ENCODE results near the gene FAM98C. TPM values are rescaled to one million over a fixed set of nuclear protein-coding genes. Genes with fewer than 3 reads are reported as not detected.
A peak's percentile ranks its signal among the peaks of the same experiment; 100 is the strongest.

FAM98C gene
- total RNA-seq, 1 experiment from 2014 or later = 18.8 TPM

DNA sequence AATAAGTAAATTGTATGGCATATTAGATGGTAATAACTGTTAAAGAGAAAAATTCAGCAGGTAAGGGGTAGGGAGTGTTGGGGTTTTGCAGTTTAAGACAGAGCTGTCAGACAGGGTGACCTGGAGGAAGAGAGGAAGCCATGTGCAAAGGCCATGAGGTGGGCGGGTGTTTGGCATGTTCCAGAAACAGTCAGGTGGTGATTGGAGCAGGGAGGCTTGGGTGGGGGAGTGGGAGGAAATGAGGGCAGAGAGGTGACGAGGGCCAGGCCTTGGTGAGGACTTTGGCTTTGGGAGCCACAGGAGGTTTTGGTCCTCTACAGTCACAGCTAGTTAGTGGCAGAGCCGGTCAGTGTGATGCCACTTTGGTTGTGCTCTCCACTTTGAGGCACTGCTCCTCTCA lies 50.7 kb downstream of the FAM98C start:
- TF ChIP-seq, protein P1, sequence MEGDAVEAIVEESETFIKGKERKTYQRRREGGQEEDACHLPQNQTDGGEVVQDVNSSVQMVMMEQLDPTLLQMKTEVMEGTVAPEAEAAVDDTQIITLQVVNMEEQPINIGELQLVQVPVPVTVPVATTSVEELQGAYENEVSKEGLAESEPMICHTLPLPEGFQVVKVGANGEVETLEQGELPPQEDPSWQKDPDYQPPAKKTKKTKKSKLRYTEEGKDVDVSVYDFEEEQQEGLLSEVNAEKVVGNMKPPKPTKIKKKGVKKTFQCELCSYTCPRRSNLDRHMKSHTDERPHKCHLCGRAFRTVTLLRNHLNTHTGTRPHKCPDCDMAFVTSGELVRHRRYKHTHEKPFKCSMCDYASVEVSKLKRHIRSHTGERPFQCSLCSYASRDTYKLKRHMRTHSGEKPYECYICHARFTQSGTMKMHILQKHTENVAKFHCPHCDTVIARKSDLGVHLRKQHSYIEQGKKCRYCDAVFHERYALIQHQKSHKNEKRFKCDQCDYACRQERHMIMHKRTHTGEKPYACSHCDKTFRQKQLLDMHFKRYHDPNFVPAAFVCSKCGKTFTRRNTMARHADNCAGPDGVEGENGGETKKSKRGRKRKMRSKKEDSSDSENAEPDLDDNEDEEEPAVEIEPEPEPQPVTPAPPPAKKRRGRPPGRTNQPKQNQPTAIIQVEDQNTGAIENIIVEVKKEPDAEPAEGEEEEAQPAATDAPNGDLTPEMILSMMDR (IDR thresholded peaks at IDR 0.05; ENCODE audit: unreplicated experiment) = no peak
- peaks cover 35% of the 10 kb centered on the region for H3K27me3 Mint-ChIP-seq (ENCODE audit: insufficient read depth, unreplicated experiment)
- no peaks in the 10 kb centered on the region for H3K4me1 Mint-ChIP-seq (ENCODE audit: insufficient read depth, unreplicated experiment)
- peaks cover 6% of the 10 kb centered on the region for H3K9me3 Mint-ChIP-seq (ENCODE audit: unreplicated experiment)
- intact Hi-C loops (cut with micrococcal nuclease) = no loop called here
- H3K36me3 Mint-ChIP-seq (ENCODE audit: insufficient read depth, unreplicated experiment) = no peaks in the 10 kb centered on the region
- ChIA-PET CTCF (interaction anchor here (0.6 to 0.7 kb wide), 2 partner anchors 333 to 657 kb away, joined by 3 to 4 read pairs; no protein-coding TSS in a partner anchor), POLR2A (interaction anchor here (0.5 to 1.1 kb wide), 2 partner anchors 17 to 31 kb away, joined by 3 read pairs; no protein-coding TSS in a partner anchor)
- no peak overlapping the region for H3K27ac Mint-ChIP-seq (ENCODE audit: low read depth, unreplicated experiment)
- H3K4me3 Mint-ChIP-seq (ENCODE audit: unreplicated experiment) = no peak overlapping the region
- BruUV-seq (replicated peaks) = no TSS peak
- DNase-seq (ENCODE audit: unreplicated experiment) = no peak

DNA sequence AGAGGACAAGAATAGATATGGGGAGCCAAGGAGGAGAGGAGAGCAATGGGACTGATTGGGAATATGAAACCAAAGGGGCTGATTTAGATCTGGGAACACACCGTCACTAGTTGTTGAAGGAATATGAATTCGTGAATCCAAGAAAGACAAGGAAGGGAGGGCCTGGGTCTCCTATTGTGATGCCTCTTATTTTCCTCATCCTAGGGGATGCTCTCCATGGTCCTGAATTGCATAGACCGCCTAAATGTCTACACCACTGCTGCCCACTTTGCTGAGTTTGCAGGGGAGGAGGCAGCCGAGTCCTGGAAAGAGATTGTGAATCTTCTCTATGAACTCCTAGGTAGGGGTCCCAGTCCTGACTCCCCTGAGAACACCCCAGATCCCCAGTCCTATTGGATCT lies 52.1 kb downstream of the FAM98C start:
- Mint-ChIP-seq H3K9me3 (ENCODE audit: unreplicated experiment) (no peaks in the 10 kb centered on the region), H3K4me1 (ENCODE audit: insufficient read depth, unreplicated experiment) (no peaks in the 10 kb centered on the region)
- no TSS peak for BruUV-seq (replicated peaks)

DNA sequence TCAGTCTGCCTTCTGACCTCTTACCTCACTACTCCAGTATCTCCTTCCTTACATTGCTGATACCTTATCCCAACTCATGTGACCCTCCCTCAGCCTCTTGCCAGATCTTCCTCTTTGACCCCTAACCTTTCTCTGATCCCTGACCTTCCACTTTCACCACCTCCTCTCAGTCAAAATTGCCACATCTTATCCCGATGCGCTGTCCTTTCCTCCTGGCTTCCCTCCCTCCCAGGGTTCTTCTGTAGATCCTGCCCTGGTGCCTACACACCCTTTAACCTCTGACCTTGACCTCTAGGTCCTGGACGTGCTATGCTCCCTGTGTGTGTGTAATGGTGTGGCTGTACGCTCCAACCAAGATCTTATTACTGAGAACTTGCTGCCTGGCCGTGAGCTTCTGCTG lies 54.3 kb downstream of the FAM98C start:
- Mint-ChIP-seq H3K9me3 (ENCODE audit: unreplicated experiment) (no peaks in the 10 kb centered on the region), H3K36me3 (ENCODE audit: insufficient read depth, unreplicated experiment) (no peaks in the 10 kb centered on the region), H3K27me3 (ENCODE audit: insufficient read depth, unreplicated experiment) (peaks cover 16% of the 10 kb centered on the region), H3K4me3 (ENCODE audit: unreplicated experiment) (no peak overlapping the region), H3K27ac (ENCODE audit: low read depth, unreplicated experiment) (no peak overlapping the region), H3K4me1 (ENCODE audit: insufficient read depth, unreplicated experiment) (no peaks in the 10 kb centered on the region)
- ChIA-PET CTCF (interaction anchor here (0.7 kb wide), 1 partner anchor 386 kb away, joined by 3 read pairs; no protein-coding TSS in a partner anchor), POLR2A (no interaction called here)
- DNase-seq (ENCODE audit: unreplicated experiment) = no peak
- no TSS peak for BruUV-seq (replicated peaks)
- TF ChIP-seq, protein P1 (IDR thresholded peaks at IDR 0.05; ENCODE audit: unreplicated experiment) = no peak
- intact Hi-C loops (cut with micrococcal nuclease) = no loop called here

More for the DNA sequence above, 52.1 kb downstream of the FAM98C start:
- no peaks in the 10 kb centered on the region for H3K36me3 Mint-ChIP-seq (ENCODE audit: insufficient read depth, unreplicated experiment)
- ChIA-PET POLR2A (no interaction called here), CTCF (no interaction called here)
- peaks cover 20% of the 10 kb centered on the region for H3K27me3 Mint-ChIP-seq (ENCODE audit: insufficient read depth, unreplicated experiment)
- DNase-seq (ENCODE audit: unreplicated experiment) = peak; percentile 42
- H3K4me3 Mint-ChIP-seq (ENCODE audit: unreplicated experiment) = no peak overlapping the region
- intact Hi-C loops (cut with micrococcal nuclease) = no loop called here
- TF ChIP-seq, protein P1 (IDR thresholded peaks at IDR 0.05; ENCODE audit: unreplicated experiment) = no peak
- no peak overlapping the region for H3K27ac Mint-ChIP-seq (ENCODE audit: low read depth, unreplicated experiment)

DNA sequence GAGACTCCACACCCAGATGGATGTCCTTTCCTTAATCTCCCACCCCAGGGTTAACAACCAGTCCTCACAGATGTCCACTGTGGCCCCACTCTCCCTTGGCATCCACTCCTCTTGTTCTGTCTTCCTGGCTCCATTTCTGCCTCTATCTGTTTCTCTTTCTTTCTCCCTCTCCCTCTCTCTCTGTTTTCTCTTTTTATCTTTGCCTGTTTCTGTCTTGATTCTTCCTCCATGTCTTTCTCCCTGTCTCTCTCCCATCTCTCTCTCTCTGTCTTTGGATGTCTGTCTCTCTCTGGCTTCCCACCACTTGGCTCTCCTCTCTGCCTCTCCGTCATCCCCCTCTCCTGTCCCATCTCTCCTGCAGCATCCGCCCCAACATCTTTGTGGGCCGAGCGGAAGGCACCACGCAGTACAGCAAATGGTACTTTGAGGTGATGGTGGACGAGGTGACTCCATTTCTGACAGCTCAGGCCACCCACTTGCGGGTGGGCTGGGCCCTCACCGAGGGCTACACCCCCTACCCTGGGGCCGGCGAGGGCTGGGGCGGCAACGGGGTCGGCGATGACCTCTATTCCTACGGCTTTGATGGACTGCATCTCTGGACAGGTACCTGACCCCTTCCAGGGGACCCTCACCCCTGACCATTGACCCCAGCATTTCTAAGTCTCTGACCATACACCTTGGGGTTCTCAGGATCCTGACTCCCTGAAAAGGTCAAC lies 55.0 kb downstream of the FAM98C start:
- intact Hi-C loops (cut with micrococcal nuclease) = no loop called here
- no peaks in the 10 kb centered on the region for H3K4me1 Mint-ChIP-seq (ENCODE audit: insufficient read depth, unreplicated experiment)
- H3K36me3 Mint-ChIP-seq (ENCODE audit: insufficient read depth, unreplicated experiment) = no peaks in the 10 kb centered on the region
- H3K27ac Mint-ChIP-seq (ENCODE audit: low read depth, unreplicated experiment) = no peak overlapping the region
- H3K27me3 Mint-ChIP-seq (ENCODE audit: insufficient read depth, unreplicated experiment) = peaks cover 16% of the 10 kb centered on the region
- BruUV-seq (replicated peaks) = no TSS peak
- no peaks in the 10 kb centered on the region for H3K9me3 Mint-ChIP-seq (ENCODE audit: unreplicated experiment)
- POLR2A ChIA-PET = no interaction called here
- no peak overlapping the region for H3K4me3 Mint-ChIP-seq (ENCODE audit: unreplicated experiment)
- DNase-seq (ENCODE audit: unreplicated experiment) = no peak
- TF ChIP-seq, protein P1 (IDR thresholded peaks at IDR 0.05; ENCODE audit: unreplicated experiment) = no peak
- CTCF ChIA-PET = no interaction called here

Other genes starting within 250 kb of the FAM98C start
- 1.0 and 1.2 TPM in 2 replicates for gene DPF1, start 178.9 kb upstream of the FAM98C start, total RNA-seq (2022)
- gene PPP1R14A, start 146.7 kb upstream of the FAM98C start, total RNA-seq (2022) = not detected in 2 replicates
- 277 and 333 TPM in 2 replicates for gene SPINT2, start 138.5 kb upstream of the FAM98C start, total RNA-seq (2022)
- gene C19orf33, start 98.8 kb upstream of the FAM98C start, total RNA-seq (2022) = 343 and 381 TPM in 2 replicates
- gene YIF1B, start 87.1 kb upstream of the FAM98C start, total RNA-seq (2022) = 49.2 and 60.3 TPM in 2 replicates
- 5.3 and 6.2 TPM in 2 replicates for gene KCNK6, start 83.2 kb upstream of the FAM98C start, total RNA-seq (2022)
- 1.4 and 4.5 TPM in 2 replicates for gene CATSPERG, start 67.3 kb upstream of the FAM98C start, total RNA-seq (2022)
- gene PSMD8, start 28.5 kb upstream of the FAM98C start, total RNA-seq (2022) = 289 and 311 TPM in 2 replicates
- 0.27 and 1.4 TPM in 2 replicates for gene GGN, start 15.1 kb upstream of the FAM98C start, total RNA-seq (2022)
- 5.6 and 9.0 TPM in 2 replicates for gene SPRED3, start 14.4 kb upstream of the FAM98C start, total RNA-seq (2022)
- gene RASGRP4, start 23.1 kb downstream of the FAM98C start, total RNA-seq (2022) = not detected in 2 replicates
- 0.28 and 0.32 TPM in 2 replicates for gene RYR1, start 30.6 kb downstream of the FAM98C start, total RNA-seq (2022)
- 0.56 and 1.9 TPM in 2 replicates for gene MAP4K1, start 214.9 kb downstream of the FAM98C start, total RNA-seq (2022)
- 342 and 375 TPM in 2 replicates for gene EIF3K, start 216.1 kb downstream of the FAM98C start, total RNA-seq (2022)
- 300 and 320 TPM in 2 replicates for gene ACTN4, start 244.6 kb downstream of the FAM98C start, total RNA-seq (2022)

Data from MCF 10A (cell line).